Measurements from ENCODE around the gene PRSS57.

Gene PRSS57

GRCh38 chr19:679418-680286, 15.6 kb downstream of the PRSS57 start:
- no peak for TF ChIP-seq CTCF (IDR thresholded peaks at IDR 0.05)

GRCh38 chr19:678791-679388, 16.4 kb downstream of the PRSS57 start:
- no peak for TF ChIP-seq CTCF (IDR thresholded peaks at IDR 0.05)

- TF ChIP-seq CTCF (IDR thresholded peaks at IDR 0.05) = no peak
Measured at GRCh38 chr19:677601-678436, 17.4 kb downstream of the PRSS57 start.

GRCh38 chr19:677201-677600, 18.1 kb downstream of the PRSS57 start:
- TF ChIP-seq CTCF (IDR thresholded peaks at IDR 0.05) = no peak

DNA sequence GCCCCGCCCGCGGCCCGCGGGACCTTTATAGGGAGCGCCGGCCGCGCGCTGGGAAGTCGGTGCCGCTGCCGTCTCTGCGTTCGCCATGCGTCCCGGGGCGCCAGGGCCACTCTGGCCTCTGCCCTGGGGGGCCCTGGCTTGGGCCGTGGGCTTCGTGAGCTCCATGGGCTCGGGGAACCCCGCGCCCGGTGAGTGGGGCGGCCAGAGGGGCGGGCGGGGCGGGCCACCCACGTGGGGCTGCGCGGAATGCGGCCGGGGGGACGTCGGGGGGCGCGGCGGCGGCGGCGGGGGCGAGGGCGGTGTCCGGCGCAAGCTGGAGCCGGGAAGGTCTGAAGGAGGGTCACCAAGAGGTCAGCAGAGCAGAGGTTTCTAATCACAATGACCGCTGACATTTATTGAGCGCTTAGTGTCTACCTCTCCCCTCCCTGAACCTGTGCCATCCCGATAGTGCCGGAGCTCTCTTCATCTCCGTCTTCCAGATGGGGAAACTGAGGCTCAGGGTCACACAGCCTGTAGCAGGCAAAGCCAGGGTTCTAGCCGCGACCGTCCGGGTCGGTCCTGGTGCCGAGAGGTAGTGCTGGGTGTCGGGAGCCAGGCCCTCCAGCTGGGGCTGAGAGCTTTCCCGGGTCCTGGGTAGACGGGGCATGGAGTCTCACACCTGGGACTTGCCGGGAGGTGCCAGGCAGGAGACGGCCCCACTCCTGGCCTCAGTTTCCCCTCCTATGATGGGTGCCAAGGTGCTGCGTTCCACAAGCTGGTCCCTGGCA, 18.7 kb downstream of the PRSS57 start, which contains the start of gene FSTL3:
TSS of gene FSTL3 (plus strand) at position 54 of the 767 bp plus-strand sequence. CDS start at position 86, 32 bp downstream.
- no peak for TF ChIP-seq CTCF (IDR thresholded peaks at IDR 0.05)

DNA sequence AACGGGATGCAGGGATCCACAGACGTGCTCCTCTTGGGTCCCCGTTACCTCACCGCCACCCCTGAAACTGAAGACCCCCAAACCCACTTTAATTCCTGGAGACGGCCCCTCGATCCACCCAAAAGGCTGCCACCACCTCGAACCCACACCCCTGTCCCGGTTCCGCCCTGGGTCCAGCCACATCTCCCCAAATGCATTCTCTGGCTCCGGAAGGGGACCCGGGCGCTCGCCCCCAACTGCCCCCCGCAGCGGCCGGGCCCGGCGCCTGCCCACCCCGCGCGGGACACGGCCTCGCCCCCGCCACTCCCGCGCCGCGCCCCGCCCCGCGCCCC, 19.3 kb downstream of the PRSS57 start:
- TF ChIP-seq CTCF (IDR thresholded peaks at IDR 0.05) = no peak
